ENCODE data around the gene SLC27A2. TPM values are rescaled to one million over a fixed set of nuclear protein-coding genes. Genes with fewer than 3 reads are reported as not detected.

SLC27A2 gene
- total RNA-seq, 1 experiment from 2014 or later: 7.0 TPM

- H2AK5ac ChIP-seq (ENCODE audit: insufficient read length, low read length): no peak overlapping the region
- no peak overlapping the region for H3K4me2 ChIP-seq (ENCODE audit: insufficient read depth, insufficient read length, low read length)
- H3K27me3 Mint-ChIP-seq (ENCODE audit: low read depth): no peaks in the 10 kb centered on the region
- no peak overlapping the region for H3K9ac ChIP-seq (ENCODE audit: extremely low read depth, insufficient read length, low read length)
- no peaks in the 10 kb centered on the region for H3K27me3 ChIP-seq (ENCODE audit: insufficient read depth, low read length)
- WGBS (ENCODE audit: extremely low coverage, insufficient read length, low lambda C conversion rate): no CpG with 5 or more reads among the region's 1 CpG
- H3K9me3 ChIP-seq (ENCODE audit: control insufficient read depth, low read depth, low read length): no peaks in the 10 kb centered on the region
- H3K4ac ChIP-seq (ENCODE audit: low read depth, low read length): no peak overlapping the region
- no peak overlapping the region for H2BK120ac ChIP-seq (ENCODE audit: low read depth, low read length, poor library complexity, severe bottlenecking)
- no peak overlapping the region for H2BK5ac ChIP-seq (ENCODE audit: insufficient read length, low read length)
- no peak overlapping the region for H2BK20ac ChIP-seq (ENCODE audit: low read depth, low read length, poor library complexity, severe bottlenecking)
- no peaks in the 10 kb centered on the region for H4K20me1 ChIP-seq (ENCODE audit: control insufficient read depth, insufficient read depth, insufficient read length)
- no peak overlapping the region for H3K14ac ChIP-seq (ENCODE audit: insufficient read depth, low read length)
- no peak overlapping the region for H3K27ac Mint-ChIP-seq
- no peaks in the 10 kb centered on the region for H3K4me1 ChIP-seq (ENCODE audit: insufficient read depth, low read length)
- H3K4me1 Mint-ChIP-seq: peaks cover 5 to 11% of the 10 kb centered on the region in 2 experiments
- H3K18ac ChIP-seq (ENCODE audit: insufficient read length, low read depth, low read length): no peak overlapping the region
- no peak for TF ChIP-seq CTCF (conservative IDR thresholded peaks at IDR 0.05)
- no peak overlapping the region for H3K56ac ChIP-seq (ENCODE audit: insufficient read length, low read depth, low read length)
- no peak overlapping the region for H4K8ac ChIP-seq (replicated peaks; ENCODE audit: insufficient read length, low read depth, low read length)
- no peaks in the 10 kb centered on the region for H3K79me2 ChIP-seq (ENCODE audit: insufficient read depth, low read length)
- no peak for DNase-seq
- no peak overlapping the region for H2BK15ac ChIP-seq (ENCODE audit: low read depth, low read length)
- no peak overlapping the region for H3K4me3 Mint-ChIP-seq
- H2AFZ ChIP-seq (ENCODE audit: low read length): no peak overlapping the region
- no peak overlapping the region for H3T11ph ChIP-seq (ENCODE audit: low read length)
- H3K23ac ChIP-seq (ENCODE audit: insufficient read length, low read depth, low read length): no peak overlapping the region
- no peaks in the 10 kb centered on the region for H3K36me3 Mint-ChIP-seq (ENCODE audit: insufficient read depth in 1 of 3, low read depth in 3 of 3)
- H3K23me2 ChIP-seq (ENCODE audit: insufficient read length, low read depth, low read length, poor library complexity, severe bottlenecking): no peaks in the 10 kb centered on the region
- no peak overlapping the region for H2BK12ac ChIP-seq (ENCODE audit: insufficient read length, low read depth, low read length)
- H3K79me1 ChIP-seq (ENCODE audit: insufficient read depth, low read depth, low read length, poor library complexity, severe bottlenecking): no peaks in the 10 kb centered on the region
- no peaks in the 10 kb centered on the region for H3K9me3 Mint-ChIP-seq
- H4K91ac ChIP-seq (ENCODE audit: insufficient read length, low read depth, low read length): no peak overlapping the region
- no peak overlapping the region for H3K27ac ChIP-seq (ENCODE audit: insufficient read length, low read depth, low read length)
- H4K5ac ChIP-seq (ENCODE audit: insufficient read length, low read depth, low read length): no peak overlapping the region
These were observed 41.9 kb upstream of the SLC27A2 start for GRCh38 chr15:50140098-50140497.

Measured in H9 (cell line).